Esophagus mucosa (tissue), 1 donor: Measurements from ENCODE around the gene COQ8A. TPM values are rescaled to one million over a fixed set of nuclear protein-coding genes. Genes with fewer than 3 reads are reported as not detected.

Source experiments
- ATAC-seq: fragments of 200-7000 bp; cut with Tn5 transposase; one replicate; pipeline ENCODE4 v1.9.1; 2020
- total RNA-seq: library from RNA; stranded (reverse); gene quantifications from one replicate; pipeline ENCODE4 v1.2.4, GENCODE V29; 2023
- donor health status: DM: yes; HTN: yes; CAD: no.

Gene COQ8A
- total RNA-seq, 1 donor from 2014 or later, result 6.3 TPM

GRCh38 chr1:226974544-226975258 lies 34.6 kb downstream of the COQ8A start:
- no peak for ATAC-seq

- no peak for ATAC-seq
Measured at GRCh38 chr1:226975259-226976250, 35.5 kb downstream of the COQ8A start.

- ATAC-seq, result no peak
Measured at GRCh38 chr1:226976276-226976977, 36.3 kb downstream of the COQ8A start.

GRCh38 chr1:226976978-226977642 lies 37.0 kb downstream of the COQ8A start:
- no peak for ATAC-seq

GRCh38 chr1:226977643-226978431 lies 37.7 kb downstream of the COQ8A start:
- no peak for ATAC-seq

- no peak for ATAC-seq
Measured at GRCh38 chr1:226978432-226979114, 38.5 kb downstream of the COQ8A start.

- no peak for ATAC-seq
Measured at GRCh38 chr1:226979115-226979516, 39.0 kb downstream of the COQ8A start.

- no peak for ATAC-seq
Measured at GRCh38 chr1:226979517-226980121, 39.5 kb downstream of the COQ8A start.

- no peak for ATAC-seq
Measured at GRCh38 chr1:226980122-226980560, 40.0 kb downstream of the COQ8A start.

GRCh38 chr1:226980565-226981385 lies 40.7 kb downstream of the COQ8A start:
- ATAC-seq, result no peak

GRCh38 chr1:226981386-226981817 lies 41.3 kb downstream of the COQ8A start:
- ATAC-seq, result no peak

GRCh38 chr1:226981838-226982237 lies 41.7 kb downstream of the COQ8A start:
- no peak for ATAC-seq

GRCh38 chr1:226982451-226983177 lies 42.5 kb downstream of the COQ8A start:
- ATAC-seq, result no peak

GRCh38 chr1:226983247-226983991 lies 43.3 kb downstream of the COQ8A start:
- ATAC-seq, result no peak

GRCh38 chr1:226983992-226984364 lies 43.9 kb downstream of the COQ8A start:
- no peak for ATAC-seq

GRCh38 chr1:226984521-226985238 lies 44.6 kb downstream of the COQ8A start:
- ATAC-seq, result no peak

GRCh38 chr1:226985239-226985838 lies 45.2 kb downstream of the COQ8A start:
- no peak for ATAC-seq
